ENCODE data around the gene LTB. TPM values are rescaled to one million over a fixed set of nuclear protein-coding genes. Genes with fewer than 3 reads are reported as not detected.
A peak's percentile ranks its signal among the peaks of the same experiment; 100 is the strongest.

The LTB gene
- total RNA-seq, 4 donors from 2014 or later, result 14.9 TPM; not detected in 3

DNA sequence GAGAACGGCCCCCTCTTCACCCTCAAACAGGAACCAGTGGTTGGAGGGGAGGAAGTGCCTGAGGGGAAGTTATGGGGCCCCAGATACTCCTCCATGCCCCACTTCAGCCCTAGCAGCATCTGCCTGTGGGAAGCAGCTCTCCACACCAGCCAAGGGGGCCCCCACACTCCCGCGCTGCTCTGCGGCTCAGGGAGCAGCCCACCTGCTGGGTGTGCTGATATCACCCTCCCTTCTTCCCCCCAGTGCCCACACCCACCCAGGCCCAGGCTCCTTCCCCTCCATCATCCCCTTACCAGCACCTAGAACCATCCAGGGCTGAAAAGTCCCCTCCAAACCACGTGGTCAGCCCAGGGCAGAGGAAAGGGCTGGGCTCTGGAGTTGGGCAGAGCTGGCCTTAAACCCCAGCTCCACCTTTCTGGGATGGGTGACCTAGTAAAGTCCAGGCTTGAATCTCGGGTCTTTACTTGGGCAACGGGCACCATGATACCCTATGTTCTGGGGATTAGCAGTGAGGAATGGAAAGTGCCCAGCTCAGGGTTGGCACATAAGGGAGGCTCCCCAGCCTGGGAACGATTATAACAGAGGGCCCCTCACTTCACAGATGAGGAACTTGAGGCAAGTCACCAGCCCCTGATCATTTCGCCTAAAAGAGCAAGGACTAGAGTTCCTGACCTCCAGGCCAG lies 4.5 kb upstream of the LTB start:
- TF ChIP-seq CTCF (IDR thresholded peaks at IDR 0.05) (no peak), POLR2A (IDR thresholded peaks at IDR 0.05) (no peak)
- Histone ChIP-seq H3K27me3 (no peaks in the 10 kb centered on the region), H3K9me3 (no peaks in the 10 kb centered on the region), H3K4me1 (peaks cover 0 to 33% (median 17%) of the 10 kb centered on the region in 4 donors), H3K27ac (peak overlapping the region; percentile 19 to 93 (median 54)), H3K36me3 (no peaks in the 10 kb centered on the region), H3K4me3 (peak overlapping the region in 1 of 4 donors; percentile 12)
- peak in 2 of 3 donors; percentile 70 to 76 for DNase-seq

DNA sequence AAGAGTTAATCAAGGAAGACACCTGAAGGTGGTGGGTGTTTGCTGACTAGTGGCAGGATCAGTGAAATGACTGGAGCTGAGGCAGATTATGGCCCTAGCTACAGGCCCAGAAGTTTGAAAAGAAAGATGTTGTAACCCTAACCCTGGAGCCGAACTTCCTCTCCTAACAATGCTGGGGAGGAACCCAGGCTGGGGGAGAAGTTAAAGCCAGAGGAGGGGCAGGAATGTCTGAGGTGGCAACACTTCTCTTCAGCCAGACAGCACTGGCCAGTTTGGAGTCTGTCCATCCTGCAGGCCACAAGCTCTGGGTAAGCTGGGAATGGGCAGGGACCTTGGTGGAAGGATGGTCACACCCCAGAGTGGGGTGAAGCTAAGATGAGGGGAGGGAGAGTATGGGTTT lies 3.8 kb upstream of the LTB start, which contains the start of gene LST1:
TSS of gene LST1 (plus strand) at position 270 of the 400 bp plus-strand sequence. CDS start 1,023 bp downstream, outside the sequence.
- Histone ChIP-seq H3K36me3 (no peaks in the 10 kb centered on the region), H3K27me3 (no peaks in the 10 kb centered on the region), H3K4me3 (peak within 1 kb of the TSS in 1 of 4 donors; percentile 12), H3K27ac (peak within 1 kb of the TSS; percentile 19 to 93 (median 54)), H3K4me1 (peaks cover 0 to 33% (median 19%) of the 10 kb centered on the region in 4 donors), H3K9me3 (no peaks in the 10 kb centered on the region)
- no peak for DNase-seq
- no peak for TF ChIP-seq POLR2A (IDR thresholded peaks at IDR 0.05)
- TF ChIP-seq CTCF (IDR thresholded peaks at IDR 0.05), result no peak

GRCh38 chr6:31585491-31585890 lies 3.3 kb upstream of the LTB start:
- Histone ChIP-seq H3K4me3 (no peak overlapping the region), H3K27ac (peak overlapping the region; percentile 19 to 93 (median 54)), H3K36me3 (no peaks in the 10 kb centered on the region), H3K27me3 (no peaks in the 10 kb centered on the region), H3K4me1 (peaks cover 0 to 33% (median 19%) of the 10 kb centered on the region in 4 donors), H3K9me3 (no peaks in the 10 kb centered on the region)
- DNase-seq, result peak in 1 of 3 donors; percentile 63
- TF ChIP-seq POLR2A (IDR thresholded peaks at IDR 0.05) (no peak), CTCF (IDR thresholded peaks at IDR 0.05) (peak in 5 of 6 experiments; percentile 11 to 43 (median 32))

- H3K4me1 ChIP-seq, result peaks cover 0 to 28% (median 15%) of the 10 kb centered on the region in 4 donors
- TF ChIP-seq POLR2A (IDR thresholded peaks at IDR 0.05) (no peak), CTCF (IDR thresholded peaks at IDR 0.05) (peak in 1 of 6 experiments; percentile 8)
- H3K27ac ChIP-seq, result peak overlapping the region; percentile 76 to 93 (median 86)
- no peaks in the 10 kb centered on the region for H3K36me3 ChIP-seq
- H3K4me3 ChIP-seq, result peak overlapping the region; percentile 68 to 78 (median 70)
- no peaks in the 10 kb centered on the region for H3K9me3 ChIP-seq
- DNase-seq, result peak in 1 of 3 donors; percentile 68
- H3K27me3 ChIP-seq, result no peaks in the 10 kb centered on the region
Observed at GRCh38 chr6:31581434-31582229, 592 bp downstream of the LTB start.

- no peaks in the 10 kb centered on the region for H3K9me3 ChIP-seq
- peaks cover 0 to 21% (median 12%) of the 10 kb centered on the region in 4 donors for H3K4me1 ChIP-seq
- peak overlapping the region; percentile 68 to 78 (median 70) for H3K4me3 ChIP-seq
- H3K27ac ChIP-seq, result peak overlapping the region; percentile 76 to 93 (median 86)
- TF ChIP-seq CTCF (IDR thresholded peaks at IDR 0.05) (peak; percentile 93 to 99 (median 96)), POLR2A (IDR thresholded peaks at IDR 0.05) (no peak)
- no peaks in the 10 kb centered on the region for H3K36me3 ChIP-seq
- DNase-seq, result peak; percentile 88 to 96 (median 90)
- H3K27me3 ChIP-seq, result no peaks in the 10 kb centered on the region
Observed at GRCh38 chr6:31580807-31581433, 1.3 kb downstream of the LTB start.
